Amniotic epithelial cell (primary cell): ENCODE measurements around the gene IL15.
"Not testable (repeated sequence)": the region's sequence is repeated elsewhere in the genome, so short reads cannot be mapped to it uniquely, and the experiment has no call there.

ENCODE experiments used
- DNase-seq: peaks from one replicate; pipeline ENCODE4 v3.0.0-alpha.2; 2010; ENCODE audit warnings: low read depth

IL15 gene

GRCh38 chr4:141636082-141636770 is at the start of gene IL15:
Gene IL15 (plus strand): TSS chr4:141636583. CDS start chr4:141719465, 82,882 bp downstream.
- DNase-seq, result peak; percentile 44

- DNase-seq, result peak; percentile 9
These were observed 48.5 kb upstream of the IL15 start for GRCh38 chr4:141587897-141588296.

GRCh38 chr4:141595531-141595930 is 40.9 kb upstream of the IL15 start:
- DNase-seq, result no peak

- DNase-seq, result no peak
These were observed 36.5 kb upstream of the IL15 start for GRCh38 chr4:141599853-141600252.

GRCh38 chr4:141604683-141605082 is 31.7 kb upstream of the IL15 start:
- DNase-seq, result not testable (repeated sequence)

GRCh38 chr4:141605425-141605856 is 30.9 kb upstream of the IL15 start:
- no peak for DNase-seq

GRCh38 chr4:141609243-141609642 is 27.1 kb upstream of the IL15 start:
- peak; percentile 48 for DNase-seq

- DNase-seq, result no peak
These were observed 26.0 kb upstream of the IL15 start for GRCh38 chr4:141610365-141610764.

GRCh38 chr4:141614878-141615586 is 21.4 kb upstream of the IL15 start:
- no peak for DNase-seq

- DNase-seq, result not testable (repeated sequence)
These were observed 20.8 kb upstream of the IL15 start for GRCh38 chr4:141615587-141615918.

GRCh38 chr4:141620715-141621114 is 15.7 kb upstream of the IL15 start:
- no peak for DNase-seq

GRCh38 chr4:141625023-141625422 is 11.4 kb upstream of the IL15 start:
- no peak for DNase-seq

GRCh38 chr4:141630854-141631253 is 5.5 kb upstream of the IL15 start:
- no peak for DNase-seq

GRCh38 chr4:141635736-141636081 is 674 bp upstream of the IL15 start:
- DNase-seq, result no peak

GRCh38 chr4:141636771-141637460 is 533 bp downstream of the IL15 start:
- DNase-seq, result peak; percentile 51

GRCh38 chr4:141637565-141637964 is 1.2 kb downstream of the IL15 start:
- DNase-seq, result peak; percentile 41

- DNase-seq, result no peak
These were observed 1.8 kb downstream of the IL15 start for GRCh38 chr4:141638230-141638629.

GRCh38 chr4:141640696-141641095 is 4.3 kb downstream of the IL15 start:
- DNase-seq, result no peak

- no peak for DNase-seq
These were observed 5.7 kb downstream of the IL15 start for GRCh38 chr4:141642063-141642462.

- no peak for DNase-seq
These were observed 6.3 kb downstream of the IL15 start for GRCh38 chr4:141642711-141643110.

GRCh38 chr4:141643557-141643956 is 7.2 kb downstream of the IL15 start:
- DNase-seq, result peak; percentile 96

GRCh38 chr4:141645611-141646340 is 9.4 kb downstream of the IL15 start:
- peak; percentile 86 for DNase-seq
